C4-2B (cell line): ENCODE measurements around the gene NDOR1.

Source experiments
- CTCF ChIP-seq: fragments of 450-650 bp; conservative IDR thresholded peaks from 2 replicates; pipeline ENCODE4 v1.5.1; 2017; ENCODE audit warnings: mild to moderate bottlenecking
- ZFX ChIP-seq: fragments of 450-650 bp; IDR thresholded peaks from 2 replicates; pipeline ENCODE4 v1.6.1; 2017

GRCh38 chr9:137213160-137214060 lies 7.9 kb downstream of the NDOR1 start:
- TF ChIP-seq CTCF: no peak; the same call in 1 of the 2 replicates
- no peak for TF ChIP-seq ZFX
